HG03354 (cell line): ENCODE data around the gene FASN.

ENCODE experiments used
- ATAC-seq: cut with Tn5 transposase; IDR thresholded peaks from one replicate; pipeline ENCODE4 v1.9.1; 2021; ENCODE audit warnings: mild to moderate bottlenecking; ENCODE audit not compliant: unreplicated experiment, poor library complexity, severe bottlenecking

The FASN gene

GRCh38 chr17:82090549-82091263 lies 7.3 kb downstream of the FASN start:
- ATAC-seq, result no peak

GRCh38 chr17:82089723-82090548 lies 8.1 kb downstream of the FASN start:
- ATAC-seq, result no peak

GRCh38 chr17:82088838-82089722 lies 9.0 kb downstream of the FASN start:
- ATAC-seq, result no peak

GRCh38 chr17:82087961-82088837 lies 9.8 kb downstream of the FASN start:
- ATAC-seq, result no peak

GRCh38 chr17:82086941-82087906 lies 10.8 kb downstream of the FASN start:
- ATAC-seq, result no peak

GRCh38 chr17:82085931-82086764 lies 11.9 kb downstream of the FASN start:
- no peak for ATAC-seq

GRCh38 chr17:82085031-82085861 lies 12.8 kb downstream of the FASN start:
- ATAC-seq, result no peak

- no peak for ATAC-seq
Measured at GRCh38 chr17:82084373-82085030, 13.5 kb downstream of the FASN start.

GRCh38 chr17:82083533-82084359 lies 14.3 kb downstream of the FASN start:
- no peak for ATAC-seq

GRCh38 chr17:82083009-82083408 lies 15.0 kb downstream of the FASN start:
- ATAC-seq, result no peak

GRCh38 chr17:82082456-82082855 lies 15.6 kb downstream of the FASN start:
- ATAC-seq, result no peak

GRCh38 chr17:82081966-82082365 lies 16.1 kb downstream of the FASN start:
- ATAC-seq, result no peak

GRCh38 chr17:82081546-82081945 lies 16.5 kb downstream of the FASN start:
- no peak for ATAC-seq

GRCh38 chr17:82080789-82081464 lies 17.1 kb downstream of the FASN start:
- ATAC-seq, result no peak
